H9 (cell line): ENCODE measurements around the gene KLHDC8A. TPM values are rescaled to one million over a fixed set of nuclear protein-coding genes. Genes with fewer than 3 reads are reported as not detected.

Experiments
- DNase-seq: peaks from one replicate; pipeline ENCODE4 v3.0.0-alpha.2; 2017
- H2AFZ ChIP-seq: one replicate; pipeline ENCODE4 v1.6.1; 2013; ENCODE audit warnings: mild to moderate bottlenecking, low read length, control low read depth, moderate library complexity
- H2AK5ac ChIP-seq: 2 replicates; pipeline ENCODE4 v1.6.1; 2013; ENCODE audit warnings: low read length, control low read depth, mixed read lengths; ENCODE audit not compliant: insufficient read length
- H2BK120ac ChIP-seq: one replicate; pipeline ENCODE4 v1.6.1; 2013; ENCODE audit warnings: low read depth, mild to moderate bottlenecking, low read length, control low read depth, inconsistent platforms; ENCODE audit not compliant: poor library complexity, severe bottlenecking
- H2BK12ac ChIP-seq: 2 replicates; pipeline ENCODE4 v1.6.1; 2013; ENCODE audit warnings: low read length, control low read depth, mixed read lengths, low read depth; ENCODE audit not compliant: insufficient read length
- H2BK15ac ChIP-seq: 2 replicates; pipeline ENCODE4 v1.6.1; 2013; ENCODE audit warnings: low read depth, low read length, control low read depth
- H2BK20ac ChIP-seq: one replicate; pipeline ENCODE4 v1.6.1; 2013; ENCODE audit warnings: low read depth, mild to moderate bottlenecking, low read length, control low read depth, inconsistent platforms; ENCODE audit not compliant: poor library complexity, severe bottlenecking
- H2BK5ac ChIP-seq: 2 replicates; pipeline ENCODE4 v1.6.1; 2013; ENCODE audit warnings: low read length, control low read depth, mixed read lengths; ENCODE audit not compliant: insufficient read length
- H3K14ac ChIP-seq: 2 replicates; pipeline ENCODE4 v1.6.1; 2013; ENCODE audit warnings: low read length, control low read depth; ENCODE audit not compliant: insufficient read depth
- H3K18ac ChIP-seq: 2 replicates; pipeline ENCODE4 v1.6.1; 2013; ENCODE audit warnings: low read depth, mild to moderate bottlenecking, mixed read lengths, low read length, control low read depth; ENCODE audit not compliant: insufficient read length
- H3K23ac ChIP-seq: 2 replicates; pipeline ENCODE4 v1.6.1; 2013; ENCODE audit warnings: low read length, control low read depth, mixed read lengths, low read depth; ENCODE audit not compliant: insufficient read length
- H3K23me2 ChIP-seq: 2 replicates; pipeline ENCODE4 v1.6.1; 2013; ENCODE audit warnings: low read depth, mild to moderate bottlenecking, mixed read lengths, low read length, control low read depth; ENCODE audit not compliant: insufficient read length, poor library complexity, severe bottlenecking
- H3K27ac ChIP-seq: 2 replicates; pipeline ENCODE4 v1.5.1; 2013; ENCODE audit warnings: low read length, control low read depth, mixed read lengths, low read depth; ENCODE audit not compliant: insufficient read length
- H3K27me3 ChIP-seq: 2 replicates; pipeline ENCODE4 v1.6.1; 2013; ENCODE audit warnings: low read length, control low read depth, inconsistent platforms; ENCODE audit not compliant: insufficient read depth
- H3K4ac ChIP-seq: 2 replicates; pipeline ENCODE4 v1.6.1; 2013; ENCODE audit warnings: low read depth, mild to moderate bottlenecking, control low read depth, inconsistent platforms, low read length, moderate library complexity
- H3K4me1 ChIP-seq: 2 replicates; pipeline ENCODE4 v1.6.1; 2013; ENCODE audit warnings: low read length, control low read depth, inconsistent platforms; ENCODE audit not compliant: insufficient read depth
- H3K4me2 ChIP-seq: 2 replicates; pipeline ENCODE4 v1.6.1; 2013; ENCODE audit warnings: low read length, control low read depth, mixed read lengths; ENCODE audit not compliant: insufficient read length, insufficient read depth
- H3K56ac ChIP-seq: 2 replicates; pipeline ENCODE4 v1.6.1; 2013; ENCODE audit warnings: low read depth, mild to moderate bottlenecking, mixed read lengths, low read length, control low read depth; ENCODE audit not compliant: insufficient read length
- H3K79me1 ChIP-seq: 2 replicates; pipeline ENCODE4 v1.6.1; 2013; ENCODE audit warnings: low read depth, mild to moderate bottlenecking, moderate library complexity, low read length, control low read depth, inconsistent platforms; ENCODE audit not compliant: insufficient read depth, poor library complexity, severe bottlenecking
- H3K79me2 ChIP-seq: 2 replicates; pipeline ENCODE4 v1.6.1; 2013; ENCODE audit warnings: low read length, control low read depth, inconsistent platforms; ENCODE audit not compliant: insufficient read depth
- H3K9ac ChIP-seq: 2 replicates; pipeline ENCODE4 v1.6.1; 2013; ENCODE audit warnings: low read length, control low read depth, mixed read lengths; ENCODE audit not compliant: insufficient read length; ENCODE audit errors: extremely low read depth
- H3K9me3 ChIP-seq: one replicate; pipeline ENCODE4 v1.6.1; 2013; ENCODE audit warnings: low read depth, low read length, inconsistent platforms; ENCODE audit not compliant: control insufficient read depth
- H3T11ph ChIP-seq: one replicate; pipeline ENCODE4 v1.6.1; 2013; ENCODE audit warnings: mild to moderate bottlenecking, low read length, control low read depth, inconsistent platforms
- H4K20me1 ChIP-seq: one replicate; pipeline ENCODE4 v1.6.1; 2013; ENCODE audit not compliant: control insufficient read depth, insufficient read length, insufficient read depth
- H4K5ac ChIP-seq: 2 replicates; pipeline ENCODE4 v1.6.1; 2013; ENCODE audit warnings: low read depth, mild to moderate bottlenecking, mixed read lengths, low read length, control low read depth; ENCODE audit not compliant: insufficient read length
- H4K8ac ChIP-seq: replicated peaks from 2 replicates; pipeline ENCODE4 v1.6.1; 2013; ENCODE audit warnings: low read length, control low read depth, mixed read lengths, low read depth; ENCODE audit not compliant: insufficient read length
- H4K91ac ChIP-seq: 2 replicates; pipeline ENCODE4 v1.6.1; 2013; ENCODE audit warnings: low read depth, mild to moderate bottlenecking, moderate library complexity, mixed read lengths, low read length, control low read depth; ENCODE audit not compliant: insufficient read length
- H3K27ac Mint-ChIP-seq, 3 experiments: 2 replicates in 2 of 3; 3 replicates in 1 of 3; pipeline ENCODE4 v1.8.0; 2020 to 2021; ENCODE audit warnings: mixed read lengths in 3 of 3, mild to moderate bottlenecking in 1 of 3, moderate library complexity in 1 of 3
- H3K27me3 Mint-ChIP-seq: 2 replicates; pipeline ENCODE4 v1.8.0; 2021; ENCODE audit warnings: low read depth, mild to moderate bottlenecking, moderate library complexity, mixed read lengths
- H3K36me3 Mint-ChIP-seq, 3 experiments: 2 replicates in 2 of 3; 3 replicates in 1 of 3; pipeline ENCODE4 v1.8.0; 2020 to 2021; ENCODE audit warnings: low read depth in 3 of 3, mixed read lengths in 3 of 3; ENCODE audit not compliant: insufficient read depth in 1 of 3
- H3K4me1 Mint-ChIP-seq, 2 experiments: 2 replicates each; pipeline ENCODE4 v1.8.0; 2020; ENCODE audit warnings: mixed read lengths in 2 of 2
- H3K4me3 Mint-ChIP-seq, 2 experiments: 2 replicates in 1 of 2; 3 replicates in 1 of 2; pipeline ENCODE4 v1.8.0; 2020 to 2021; ENCODE audit warnings: mild to moderate bottlenecking in 2 of 2, mixed read lengths in 2 of 2, moderate library complexity in 1 of 2
- H3K9me3 Mint-ChIP-seq, 2 experiments: 2 replicates in 1 of 2; 3 replicates in 1 of 2; pipeline ENCODE4 v1.8.0; 2020; ENCODE audit warnings: mild to moderate bottlenecking in 2 of 2, mixed read lengths in 2 of 2, moderate library complexity in 1 of 2
- CTCF ChIP-seq: fragments of 200-600 bp; sonication (generic); conservative IDR thresholded peaks from 3 replicates; pipeline ENCODE4 v1.8.0; 2021; ENCODE audit warnings: antibody characterized with exemption, mild to moderate bottlenecking
- WGBS: extraction: QIAGEN DNeasy Blood & Tissue Kit; methylation state at CpG from one replicate; pipeline ENCODE4 v1.1.7; 2013; ENCODE audit warnings: missing lambda C conversion rate, low lambda C conversion rate, mixed read lengths; ENCODE audit not compliant: insufficient read length; ENCODE audit errors: extremely low coverage; 5-methylcytosine and 5-hydroxymethylcytosine counted together
- total RNA-seq: library from RNA; stranded (reverse); gene quantifications from 2 replicates; pipeline ENCODE4 v1.2.1, GENCODE V29; 2021

KLHDC8A gene
- total RNA-seq, 1 experiment from 2014 or later: 0.96 TPM

- Histone ChIP-seq H3K23me2 (peaks cover 14% of the 10 kb centered on the region), H4K20me1 (no peaks in the 10 kb centered on the region), H2BK20ac (no peak overlapping the region), H2BK15ac (no peak overlapping the region), H3K79me2 (peaks cover 45% of the 10 kb centered on the region; the same call in 1 of the 2 replicates), H3K9ac (no peak overlapping the region), H2BK5ac (no peak overlapping the region), H4K91ac (no peak overlapping the region), H2AFZ (no peak overlapping the region), H3T11ph (no peak overlapping the region), H3K27ac (no peak overlapping the region), H3K4ac (no peak overlapping the region), H3K9me3 (no peaks in the 10 kb centered on the region), H3K27me3 (no peaks in the 10 kb centered on the region), H3K4me1 (peaks cover 38% of the 10 kb centered on the region), H3K18ac (no peak overlapping the region), H4K8ac (no peak overlapping the region), H2BK12ac (no peak overlapping the region), H2AK5ac (no peak overlapping the region), H3K14ac (no peak overlapping the region), H2BK120ac (no peak overlapping the region), H3K56ac (no peak overlapping the region), H3K4me2 (no peak overlapping the region), H4K5ac (no peak overlapping the region), H3K23ac (no peak overlapping the region), H3K79me1 (peaks cover 9% of the 10 kb centered on the region)
- TF ChIP-seq CTCF: no peak
- no peak for DNase-seq
- H3K27me3 Mint-ChIP-seq: peaks cover 3% of the 10 kb centered on the region; the same call in 1 of the 2 replicates
- no peak overlapping the region for H3K4me3 Mint-ChIP-seq
- no CpG with 5 or more reads among the region's 2 CpGs for WGBS
- no peak overlapping the region for H3K27ac Mint-ChIP-seq
- peaks cover 0 to 6% of the 10 kb centered on the region in 2 experiments; a peak in 2 of 5 replicates for H3K9me3 Mint-ChIP-seq
- peaks cover 88 to 91% of the 10 kb centered on the region in 2 experiments for H3K4me1 Mint-ChIP-seq
- peaks cover 9 to 45% (median 34%) of the 10 kb centered on the region in 3 experiments; a peak in 6 of 7 replicates for H3K36me3 Mint-ChIP-seq
Observed at GRCh38 chr1:205316161-205316566, 40.6 kb downstream of the KLHDC8A start.
